SKM-1 (cell line): Measurements from ENCODE around the gene CALML6.

Source experiments
- DNase-seq: peaks from one replicate; lab custom pipeline; 2025; ENCODE audit not compliant: unreplicated experiment; lab: John Stamatoyannopoulos, UW

Gene CALML6

GRCh38 chr1:1964811-1965210 lies 49.8 kb downstream of the CALML6 start:
- DNase-seq, result no peak

DNA sequence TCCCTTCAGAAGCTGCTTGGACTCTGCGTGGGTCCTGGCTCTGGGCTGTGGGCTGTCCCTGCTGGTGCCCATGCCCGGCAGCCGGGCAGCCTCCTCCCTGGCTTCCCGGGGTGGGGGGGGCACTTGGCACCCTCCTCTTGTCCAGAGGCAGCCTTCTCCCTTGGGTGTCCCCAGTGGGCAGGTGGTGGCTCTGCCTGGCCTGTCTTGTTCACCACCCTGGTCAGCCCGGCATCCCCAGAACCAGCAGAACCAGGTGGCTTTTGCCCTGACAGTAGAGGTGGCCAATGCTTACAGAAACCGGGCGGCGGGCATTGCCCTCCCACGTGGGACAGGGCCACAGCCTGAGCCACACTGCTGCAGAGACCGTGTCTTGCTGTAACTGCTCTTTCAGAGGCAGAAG lies 50.5 kb downstream of the CALML6 start:
- DNase-seq, result no peak

GRCh38 chr1:1966071-1966740 lies 51.1 kb downstream of the CALML6 start:
- DNase-seq, result no peak
